ENCODE measurements around the gene LMX1B. TPM values are rescaled to one million over a fixed set of nuclear protein-coding genes. Genes with fewer than 3 reads are reported as not detected.

Gene LMX1B
- total RNA-seq, 1 experiment from 2014 or later, result not detected

DNA sequence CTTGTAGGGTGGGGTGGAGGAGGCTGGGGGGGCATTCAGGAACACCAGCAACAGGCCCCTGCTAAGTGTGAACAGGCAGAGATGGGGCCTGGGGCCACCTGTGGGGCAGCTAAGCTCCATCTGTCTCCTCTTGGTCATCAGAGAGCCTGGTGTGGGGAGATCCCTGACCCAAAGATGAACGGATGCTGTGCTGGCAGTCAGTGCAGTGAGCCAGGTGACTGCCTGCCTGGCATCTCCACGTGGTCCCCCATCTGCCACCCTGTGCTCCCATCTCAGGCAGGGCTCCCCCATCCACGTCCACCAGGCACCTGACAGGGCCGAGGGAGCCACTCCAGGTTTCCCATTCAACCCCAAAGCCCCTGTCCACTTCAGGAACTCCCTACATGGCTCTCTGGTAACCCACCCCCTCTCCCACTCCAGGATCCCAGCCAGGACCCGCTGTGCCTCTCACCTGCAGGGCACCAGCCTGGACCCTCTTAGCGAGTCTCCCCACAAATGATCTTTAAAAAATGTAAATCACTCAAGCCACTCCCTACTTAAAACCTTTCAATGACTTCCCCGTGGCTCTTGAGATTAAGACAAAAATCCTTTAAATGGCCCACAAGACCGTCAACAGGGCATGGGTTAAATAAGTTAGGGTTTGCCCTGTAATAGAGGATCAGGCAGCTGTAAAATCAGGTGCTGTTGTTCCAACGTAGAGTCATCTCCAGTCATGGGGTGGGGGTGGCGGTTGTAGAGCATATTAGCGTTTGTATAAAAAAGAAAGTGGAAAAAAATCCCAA is 60.8 kb downstream of the LMX1B start:
- H3K36me3 Mint-ChIP-seq (ENCODE audit: insufficient read depth, unreplicated experiment), result no peaks in the 10 kb centered on the region
- BruUV-seq (replicated peaks), result no TSS peak
- intact Hi-C loops (cut with micrococcal nuclease; ENCODE audit: unreplicated experiment), result no loop called here
- TF ChIP-seq, protein P1, sequence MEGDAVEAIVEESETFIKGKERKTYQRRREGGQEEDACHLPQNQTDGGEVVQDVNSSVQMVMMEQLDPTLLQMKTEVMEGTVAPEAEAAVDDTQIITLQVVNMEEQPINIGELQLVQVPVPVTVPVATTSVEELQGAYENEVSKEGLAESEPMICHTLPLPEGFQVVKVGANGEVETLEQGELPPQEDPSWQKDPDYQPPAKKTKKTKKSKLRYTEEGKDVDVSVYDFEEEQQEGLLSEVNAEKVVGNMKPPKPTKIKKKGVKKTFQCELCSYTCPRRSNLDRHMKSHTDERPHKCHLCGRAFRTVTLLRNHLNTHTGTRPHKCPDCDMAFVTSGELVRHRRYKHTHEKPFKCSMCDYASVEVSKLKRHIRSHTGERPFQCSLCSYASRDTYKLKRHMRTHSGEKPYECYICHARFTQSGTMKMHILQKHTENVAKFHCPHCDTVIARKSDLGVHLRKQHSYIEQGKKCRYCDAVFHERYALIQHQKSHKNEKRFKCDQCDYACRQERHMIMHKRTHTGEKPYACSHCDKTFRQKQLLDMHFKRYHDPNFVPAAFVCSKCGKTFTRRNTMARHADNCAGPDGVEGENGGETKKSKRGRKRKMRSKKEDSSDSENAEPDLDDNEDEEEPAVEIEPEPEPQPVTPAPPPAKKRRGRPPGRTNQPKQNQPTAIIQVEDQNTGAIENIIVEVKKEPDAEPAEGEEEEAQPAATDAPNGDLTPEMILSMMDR (IDR thresholded peaks at IDR 0.05; ENCODE audit: unreplicated experiment), result no peak
- H3K27me3 Mint-ChIP-seq (ENCODE audit: unreplicated experiment), result peaks cover 70% of the 10 kb centered on the region
- H3K27ac Mint-ChIP-seq (ENCODE audit: unreplicated experiment), result no peak overlapping the region
- no peaks in the 10 kb centered on the region for H3K4me1 Mint-ChIP-seq (ENCODE audit: low read depth, unreplicated experiment)
- DNase-seq, result no peak
- no peak overlapping the region for H3K4me3 Mint-ChIP-seq (ENCODE audit: low read depth, unreplicated experiment)
- no peaks in the 10 kb centered on the region for H3K9me3 Mint-ChIP-seq (ENCODE audit: low read depth, unreplicated experiment)
- CTCF ChIA-PET, result no interaction called here

DNA sequence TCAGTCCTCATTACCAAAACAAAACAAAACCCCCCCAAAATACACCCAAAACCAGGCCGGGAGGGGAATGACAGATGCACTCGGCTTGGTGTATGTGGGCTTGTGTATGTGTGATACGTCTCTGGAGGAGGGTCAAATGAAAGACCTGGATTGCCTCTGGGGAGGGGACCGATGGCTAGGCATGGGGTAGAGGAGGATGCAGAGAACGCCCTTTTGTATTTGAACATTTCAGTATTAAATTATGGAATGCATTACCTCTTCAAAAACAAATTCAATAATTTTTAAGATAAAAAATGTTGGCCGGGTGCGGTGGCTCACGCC is 61.4 kb downstream of the LMX1B start:
- Mint-ChIP-seq H3K9me3 (ENCODE audit: low read depth, unreplicated experiment) (no peaks in the 10 kb centered on the region), H3K36me3 (ENCODE audit: insufficient read depth, unreplicated experiment) (no peaks in the 10 kb centered on the region), H3K27me3 (ENCODE audit: unreplicated experiment) (peaks cover 76% of the 10 kb centered on the region), H3K4me1 (ENCODE audit: low read depth, unreplicated experiment) (no peaks in the 10 kb centered on the region), H3K4me3 (ENCODE audit: low read depth, unreplicated experiment) (no peak overlapping the region), H3K27ac (ENCODE audit: unreplicated experiment) (no peak overlapping the region)
- TF ChIP-seq, protein P1 (IDR thresholded peaks at IDR 0.05; ENCODE audit: unreplicated experiment), result no peak
- CTCF ChIA-PET, result no interaction called here
- no TSS peak for BruUV-seq (replicated peaks)
- DNase-seq, result no peak
- intact Hi-C loops (cut with micrococcal nuclease; ENCODE audit: unreplicated experiment), result no loop called here

GRCh38 chr9:126676102-126676684 is 62.5 kb downstream of the LMX1B start:
- no TSS peak for BruUV-seq (replicated peaks)
- peaks cover 87% of the 10 kb centered on the region for H3K27me3 Mint-ChIP-seq (ENCODE audit: unreplicated experiment)
- CTCF ChIA-PET, result no interaction called here
- intact Hi-C loops (cut with micrococcal nuclease; ENCODE audit: unreplicated experiment), result no loop called here
- TF ChIP-seq, protein P1 (IDR thresholded peaks at IDR 0.05; ENCODE audit: unreplicated experiment), result no peak
- no peaks in the 10 kb centered on the region for H3K36me3 Mint-ChIP-seq (ENCODE audit: insufficient read depth, unreplicated experiment)
- H3K4me3 Mint-ChIP-seq (ENCODE audit: low read depth, unreplicated experiment), result no peak overlapping the region
- H3K4me1 Mint-ChIP-seq (ENCODE audit: low read depth, unreplicated experiment), result no peaks in the 10 kb centered on the region
- H3K27ac Mint-ChIP-seq (ENCODE audit: unreplicated experiment), result no peak overlapping the region
- no peak for DNase-seq
- no peaks in the 10 kb centered on the region for H3K9me3 Mint-ChIP-seq (ENCODE audit: low read depth, unreplicated experiment)

GRCh38 chr9:126676685-126677143 is 63.0 kb downstream of the LMX1B start:
- no peaks in the 10 kb centered on the region for H3K9me3 Mint-ChIP-seq (ENCODE audit: low read depth, unreplicated experiment)
- no peaks in the 10 kb centered on the region for H3K36me3 Mint-ChIP-seq (ENCODE audit: insufficient read depth, unreplicated experiment)
- no peak for DNase-seq
- no TSS peak for BruUV-seq (replicated peaks)
- intact Hi-C loops (cut with micrococcal nuclease; ENCODE audit: unreplicated experiment), result no loop called here
- H3K4me1 Mint-ChIP-seq (ENCODE audit: low read depth, unreplicated experiment), result no peaks in the 10 kb centered on the region
- H3K27ac Mint-ChIP-seq (ENCODE audit: unreplicated experiment), result no peak overlapping the region
- CTCF ChIA-PET, result no interaction called here
- H3K4me3 Mint-ChIP-seq (ENCODE audit: low read depth, unreplicated experiment), result no peak overlapping the region
- H3K27me3 Mint-ChIP-seq (ENCODE audit: unreplicated experiment), result peaks cover 92% of the 10 kb centered on the region
- TF ChIP-seq, protein P1 (IDR thresholded peaks at IDR 0.05; ENCODE audit: unreplicated experiment), result no peak

All from Calu3 (cell line).